ENCODE data around the gene DIP2C. TPM values are rescaled to one million over a fixed set of nuclear protein-coding genes. Genes with fewer than 3 reads are reported as not detected.

DIP2C gene
- total RNA-seq, 2 experiments from 2014 or later, result 0.85 to 0.95 TPM

GRCh38 chr10:344582-345200, 344.8 kb downstream of the DIP2C start:
- Mint-ChIP-seq H3K36me3 (ENCODE audit: low read depth) (no peaks in the 10 kb centered on the region), H3K27me3 (no peaks in the 10 kb centered on the region), H3K4me1 (ENCODE audit: low read depth) (no peaks in the 10 kb centered on the region), H3K27ac (no peak overlapping the region), H3K4me3 (no peak overlapping the region), H3K9me3 (no peaks in the 10 kb centered on the region)
- POLR2A ChIA-PET, result no interaction called here
- no peak for TF ChIP-seq CTCF (IDR thresholded peaks at IDR 0.05)
- ATAC-seq (no peak), DNase-seq (no peak)
- intact Hi-C loops (cut with micrococcal nuclease), result no loop called here
- CTCF ChIA-PET, result interaction anchor here (1.0 kb wide), 1 partner anchor 11 kb away, joined by 3 read pairs; no protein-coding TSS in a partner anchor

DNA sequence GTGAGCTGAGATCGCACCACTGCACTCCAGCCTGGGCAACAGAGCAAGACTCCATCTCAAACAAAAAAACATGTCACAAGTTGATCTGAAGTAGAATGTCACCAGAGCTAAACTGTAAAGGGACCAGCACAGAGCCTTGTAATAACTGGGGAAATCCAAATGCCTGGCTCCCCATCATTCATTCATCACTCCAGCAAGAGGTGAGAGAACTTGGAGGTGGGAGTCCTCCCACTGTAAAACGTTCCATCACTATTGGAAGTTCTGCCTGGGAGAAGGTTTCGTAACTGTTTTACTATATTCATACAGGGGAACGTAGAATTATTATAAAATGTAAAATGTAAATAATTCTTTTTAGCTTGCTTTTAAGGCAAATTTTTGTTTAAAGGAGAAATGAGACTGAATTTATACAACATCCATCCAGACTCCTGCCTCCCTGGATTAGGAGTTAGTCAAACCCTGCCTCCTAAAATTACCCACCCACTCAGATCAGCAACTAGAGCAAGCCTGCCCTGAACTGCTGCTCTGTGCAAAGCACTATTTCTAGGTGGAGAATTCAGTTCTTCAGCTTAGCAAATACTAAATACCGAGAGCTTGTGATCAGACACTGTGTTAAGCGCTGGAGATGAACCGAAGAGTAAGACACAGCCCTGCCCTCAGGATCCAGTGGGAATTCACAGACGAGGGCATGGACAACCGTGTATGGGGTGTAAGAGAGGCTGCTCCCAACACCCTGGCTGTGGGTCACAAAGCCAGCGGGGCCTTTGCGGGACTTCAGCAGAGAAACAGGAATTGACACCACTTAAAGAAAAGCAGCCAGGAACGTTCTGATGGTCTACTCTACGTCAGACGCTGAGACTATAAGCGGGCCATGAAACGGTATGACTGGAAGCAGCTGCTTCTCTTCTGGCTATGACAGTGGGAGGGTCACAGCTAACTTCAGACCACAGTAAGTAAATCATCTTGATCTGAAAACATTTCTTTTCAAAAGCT, 345.9 kb downstream of the DIP2C start:
- no peaks in the 10 kb centered on the region for H3K36me3 Mint-ChIP-seq (ENCODE audit: low read depth)
- intact Hi-C loops (cut with micrococcal nuclease), result no loop called here
- ChIA-PET POLR2A (interaction anchor here (0.9 kb wide), 1 partner anchor 14 kb away, joined by 3 read pairs; no protein-coding TSS in a partner anchor), CTCF (interaction anchor here (3.3 kb wide), 1 partner anchor 10 kb away, joined by 12 read pairs; no protein-coding TSS in a partner anchor)
- no peaks in the 10 kb centered on the region for H3K27me3 Mint-ChIP-seq
- peaks cover 4% of the 10 kb centered on the region for H3K4me1 Mint-ChIP-seq (ENCODE audit: low read depth)
- no peak overlapping the region for H3K27ac Mint-ChIP-seq
- TF ChIP-seq CTCF (IDR thresholded peaks at IDR 0.05), result no peak
- no peak overlapping the region for H3K4me3 Mint-ChIP-seq
- H3K9me3 Mint-ChIP-seq, result no peaks in the 10 kb centered on the region
- ATAC-seq (no peak), DNase-seq (no peak)

DNA sequence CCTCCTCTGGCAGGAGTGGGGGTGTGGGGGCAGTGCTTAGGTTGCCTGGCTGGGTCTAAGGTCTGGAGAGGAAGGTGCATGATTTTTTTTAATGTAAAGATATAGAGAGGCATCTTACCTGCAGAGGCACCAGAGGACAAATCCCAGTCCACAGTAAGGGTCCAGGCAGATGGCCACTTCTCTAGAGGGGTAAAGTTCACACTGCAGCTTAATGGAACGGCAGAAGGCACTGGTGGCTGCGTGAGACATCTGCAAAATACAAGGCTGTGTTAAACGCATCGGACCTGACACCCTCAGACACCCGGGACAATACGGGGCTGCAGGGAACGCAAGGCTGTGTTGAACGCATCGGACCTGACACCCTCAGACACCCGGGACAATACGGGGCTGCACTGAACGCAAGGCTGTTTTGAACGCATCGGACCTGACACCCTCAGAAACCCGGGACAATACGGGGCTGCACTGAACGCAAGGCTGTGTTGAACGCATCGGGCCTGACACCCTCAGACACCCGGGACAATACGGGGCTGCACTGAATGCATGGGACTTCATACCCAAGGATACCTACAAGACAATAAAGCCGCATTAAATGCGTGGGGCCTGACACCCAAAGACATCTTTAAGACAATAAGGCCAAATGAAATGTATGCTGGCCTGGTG, 348.3 kb downstream of the DIP2C start:
- Mint-ChIP-seq H3K9me3 (no peaks in the 10 kb centered on the region), H3K36me3 (ENCODE audit: low read depth) (no peaks in the 10 kb centered on the region), H3K4me1 (ENCODE audit: low read depth) (peaks cover 8% of the 10 kb centered on the region), H3K27me3 (no peaks in the 10 kb centered on the region), H3K4me3 (no peak overlapping the region), H3K27ac (no peak overlapping the region)
- TF ChIP-seq CTCF (IDR thresholded peaks at IDR 0.05), result no peak
- ATAC-seq, result no peak
- ChIA-PET POLR2A (no interaction called here), CTCF (interaction anchor here (3.3 kb wide), 1 partner anchor 12 kb away, joined by 12 read pairs; no protein-coding TSS in a partner anchor)
- intact Hi-C loops (cut with micrococcal nuclease), result no loop called here
- no peak for DNase-seq

DNA sequence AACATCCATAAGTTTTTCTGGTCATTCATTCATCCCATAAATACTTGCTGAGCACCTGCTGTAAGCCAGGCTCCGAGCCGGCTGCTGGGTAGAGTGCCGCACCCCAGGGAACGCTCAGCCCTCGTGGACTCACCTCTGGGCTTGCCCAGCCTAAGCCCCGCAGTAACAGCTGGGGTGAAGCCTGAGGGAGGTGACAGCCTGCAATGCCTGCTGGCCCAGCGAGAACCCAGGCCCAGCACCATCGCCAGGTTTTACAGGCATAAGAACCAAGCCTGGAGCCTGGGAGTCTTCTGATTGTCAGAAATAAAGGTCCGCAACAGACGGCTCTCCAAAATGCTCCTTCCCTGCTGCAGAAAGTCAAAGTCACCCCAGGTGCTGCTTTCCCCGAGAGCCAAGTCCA, 348.8 kb downstream of the DIP2C start:
- Mint-ChIP-seq H3K36me3 (ENCODE audit: low read depth) (no peaks in the 10 kb centered on the region), H3K9me3 (no peaks in the 10 kb centered on the region), H3K4me3 (no peak overlapping the region), H3K27me3 (no peaks in the 10 kb centered on the region), H3K4me1 (ENCODE audit: low read depth) (peaks cover 8% of the 10 kb centered on the region), H3K27ac (no peak overlapping the region)
- POLR2A ChIA-PET, result no interaction called here
- TF ChIP-seq CTCF (IDR thresholded peaks at IDR 0.05), result no peak
- ATAC-seq (no peak), DNase-seq (no peak)
- CTCF ChIA-PET, result no interaction called here
- intact Hi-C loops (cut with micrococcal nuclease), result no loop called here
